ENCODE measurements around the gene SHF.

SHF gene

DNA sequence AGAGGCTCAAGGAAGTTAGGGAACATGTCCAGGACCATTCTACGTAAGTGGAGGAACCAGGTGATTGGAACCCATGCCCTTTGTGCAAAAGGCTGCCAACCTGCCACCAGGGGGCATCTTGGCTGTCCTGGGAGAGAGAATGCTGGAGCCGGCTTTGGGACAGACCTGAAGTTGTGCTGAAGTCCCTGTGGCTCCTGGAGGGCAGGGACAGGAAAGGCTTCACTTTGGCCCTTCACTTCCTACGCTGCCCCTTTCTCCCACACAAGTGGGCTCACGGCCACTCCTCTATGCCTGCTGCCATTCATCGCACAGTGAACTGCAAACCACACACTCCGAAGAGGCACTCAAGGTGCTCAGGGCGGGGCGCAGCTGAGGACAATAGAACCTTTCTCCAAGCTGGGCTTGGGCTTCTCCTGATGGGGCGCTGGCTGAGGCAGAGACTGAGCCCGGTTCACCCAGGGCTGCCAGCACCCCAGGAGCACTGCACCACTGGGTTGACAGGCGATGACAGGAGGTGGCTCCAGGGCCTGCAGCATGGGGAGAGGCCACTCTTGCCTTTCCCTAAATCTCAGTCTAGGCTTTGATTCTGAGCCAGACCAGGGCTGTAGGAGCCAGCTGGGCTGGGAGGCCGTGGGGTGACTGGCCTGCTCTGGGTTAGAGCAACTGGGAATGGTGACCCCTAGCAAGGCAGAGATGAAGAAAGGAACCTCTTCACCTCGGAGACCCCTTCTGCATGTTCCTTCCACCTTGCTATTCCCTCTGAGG, 8.4 kb downstream of the SHF start:
- peak; percentile 39 for DNase-seq
- in situ Hi-C loops (cut with HindIII; ENCODE audit: low pct_ligation_motif_present, low pct_unique_long_range_greater_than_20kb, low sequenced_read_pairs), result no loop called here

DNA sequence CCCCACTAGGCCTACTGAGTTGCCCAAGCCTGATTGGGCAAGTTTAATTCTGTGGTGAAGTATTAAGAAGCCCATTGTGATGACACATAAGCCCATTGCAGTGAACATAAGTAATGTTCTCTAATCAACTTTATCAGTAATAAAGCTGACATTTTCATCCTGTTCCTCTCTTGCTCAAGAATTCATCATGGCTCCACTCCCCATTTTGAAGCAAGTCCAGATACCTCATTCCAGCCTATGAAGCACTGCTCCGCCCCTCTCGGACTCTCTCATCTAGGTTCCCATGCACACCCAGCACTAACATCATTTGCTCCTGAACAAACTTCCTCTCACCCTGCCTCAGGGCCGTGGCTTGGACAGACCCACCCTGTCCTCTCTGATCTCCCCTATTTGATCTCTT, 10.5 kb downstream of the SHF start:
- in situ Hi-C loops (cut with HindIII; ENCODE audit: low pct_ligation_motif_present, low pct_unique_long_range_greater_than_20kb, low sequenced_read_pairs), result no loop called here
- no peak for DNase-seq

DNA sequence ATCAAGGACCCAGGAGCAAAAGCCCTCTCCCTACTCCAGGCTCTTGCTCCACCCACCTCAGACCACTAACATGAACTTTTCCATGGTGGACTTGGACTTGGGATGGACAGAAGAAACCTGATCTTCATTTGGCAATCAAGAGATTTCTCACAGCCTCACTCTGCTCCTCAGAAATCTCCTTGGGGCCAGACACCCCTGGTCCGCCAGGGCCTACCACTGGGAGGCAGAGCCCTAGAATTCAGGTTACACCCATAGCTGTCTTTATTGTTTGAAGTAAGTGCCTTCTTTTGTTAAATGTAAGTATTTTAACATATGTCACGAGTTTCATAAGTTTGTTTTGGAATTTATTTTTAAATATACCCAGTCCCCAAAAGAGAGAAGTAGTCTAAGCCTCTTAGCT, 13.2 kb downstream of the SHF start:
- no peak for DNase-seq
- in situ Hi-C loops (cut with HindIII; ENCODE audit: low pct_ligation_motif_present, low pct_unique_long_range_greater_than_20kb, low sequenced_read_pairs), result no loop called here

DNA sequence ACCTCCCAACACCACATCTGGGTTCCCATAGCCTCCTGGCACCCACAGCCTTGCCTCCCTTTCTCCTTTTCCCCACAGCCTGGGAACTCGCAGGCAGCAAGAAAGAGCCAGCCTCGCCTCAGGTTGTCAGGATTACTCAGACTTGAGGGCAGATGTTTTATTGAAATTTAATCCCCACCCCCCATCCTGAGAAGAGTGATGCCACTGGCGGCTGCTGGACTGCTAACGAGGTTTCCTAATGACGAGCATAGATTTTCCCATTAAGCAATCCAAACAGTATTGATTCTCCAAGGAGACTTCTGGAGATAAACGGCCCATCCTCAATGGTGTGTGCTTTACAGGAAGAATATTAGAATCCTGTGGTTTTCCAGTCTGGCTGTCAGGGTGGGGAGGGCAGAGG, 13.7 kb downstream of the SHF start:
- in situ Hi-C loops (cut with HindIII; ENCODE audit: low pct_ligation_motif_present, low pct_unique_long_range_greater_than_20kb, low sequenced_read_pairs), result no loop called here
- DNase-seq, result no peak

DNA sequence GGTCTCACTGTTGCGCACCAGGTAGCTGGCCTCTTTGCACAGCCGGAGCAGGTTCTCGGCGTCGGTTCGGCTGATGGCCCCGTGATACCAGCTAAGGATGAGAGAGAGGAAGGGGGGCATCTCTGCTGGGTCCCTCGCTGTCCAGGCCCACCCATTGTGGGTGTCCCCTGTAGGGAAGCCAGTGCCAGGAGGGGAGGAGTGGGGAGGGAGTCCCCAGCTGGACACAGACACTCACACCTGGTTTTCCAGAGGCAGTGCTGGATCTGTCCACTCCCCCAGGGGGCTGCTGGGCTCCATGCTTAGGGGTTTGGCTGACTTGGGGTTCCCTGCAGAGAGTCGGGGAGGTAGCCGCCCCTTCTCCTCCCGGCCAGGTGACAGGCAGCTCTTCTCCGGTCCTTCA, 15.9 kb downstream of the SHF start:
- in situ Hi-C loops (cut with HindIII; ENCODE audit: low pct_ligation_motif_present, low pct_unique_long_range_greater_than_20kb, low sequenced_read_pairs), result no loop called here
- no peak for DNase-seq

DNA sequence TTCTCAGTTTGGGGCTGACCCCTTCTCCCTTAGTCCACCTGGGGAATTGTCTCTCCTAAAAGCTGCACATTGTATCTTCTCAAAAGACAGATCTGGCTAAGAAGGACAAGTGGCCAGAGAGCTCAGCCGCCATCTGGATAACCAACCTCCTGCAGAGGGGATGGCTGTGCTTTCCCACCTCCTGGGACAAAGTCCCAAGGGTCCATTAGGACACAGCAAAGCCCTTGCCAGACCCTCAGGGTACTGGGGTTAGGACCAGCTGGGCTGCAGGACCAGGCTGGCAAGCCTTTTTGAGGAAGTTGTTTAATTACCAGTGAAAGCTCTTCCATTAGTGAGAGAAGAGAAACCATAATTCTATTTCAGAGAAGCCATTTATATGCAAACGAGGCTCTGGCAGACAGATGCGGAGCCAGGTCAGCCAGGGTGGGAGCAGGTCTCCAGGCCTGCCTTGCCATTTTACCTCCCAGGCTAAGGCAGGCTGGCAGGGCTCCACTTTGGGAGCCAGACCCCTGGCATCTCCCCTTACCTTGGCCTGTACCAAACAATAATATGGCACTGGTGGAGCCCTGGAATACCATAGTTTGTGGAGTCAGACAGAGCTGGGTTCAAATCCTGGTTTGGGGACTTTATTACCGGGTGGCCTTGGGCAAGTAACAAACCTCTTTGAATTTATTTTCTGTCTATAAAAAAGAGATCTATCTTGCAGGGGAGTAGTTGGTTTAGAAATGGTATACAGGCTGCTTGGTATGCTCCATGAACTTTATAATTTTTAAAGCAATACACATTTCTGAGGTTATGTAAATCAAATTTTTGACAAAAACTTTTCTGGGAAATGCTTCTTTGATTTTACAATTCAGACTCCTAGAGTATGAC, 17.9 kb downstream of the SHF start:
- in situ Hi-C loops (cut with HindIII; ENCODE audit: low pct_ligation_motif_present, low pct_unique_long_range_greater_than_20kb, low sequenced_read_pairs), result no loop called here
- no peak for DNase-seq

DNA sequence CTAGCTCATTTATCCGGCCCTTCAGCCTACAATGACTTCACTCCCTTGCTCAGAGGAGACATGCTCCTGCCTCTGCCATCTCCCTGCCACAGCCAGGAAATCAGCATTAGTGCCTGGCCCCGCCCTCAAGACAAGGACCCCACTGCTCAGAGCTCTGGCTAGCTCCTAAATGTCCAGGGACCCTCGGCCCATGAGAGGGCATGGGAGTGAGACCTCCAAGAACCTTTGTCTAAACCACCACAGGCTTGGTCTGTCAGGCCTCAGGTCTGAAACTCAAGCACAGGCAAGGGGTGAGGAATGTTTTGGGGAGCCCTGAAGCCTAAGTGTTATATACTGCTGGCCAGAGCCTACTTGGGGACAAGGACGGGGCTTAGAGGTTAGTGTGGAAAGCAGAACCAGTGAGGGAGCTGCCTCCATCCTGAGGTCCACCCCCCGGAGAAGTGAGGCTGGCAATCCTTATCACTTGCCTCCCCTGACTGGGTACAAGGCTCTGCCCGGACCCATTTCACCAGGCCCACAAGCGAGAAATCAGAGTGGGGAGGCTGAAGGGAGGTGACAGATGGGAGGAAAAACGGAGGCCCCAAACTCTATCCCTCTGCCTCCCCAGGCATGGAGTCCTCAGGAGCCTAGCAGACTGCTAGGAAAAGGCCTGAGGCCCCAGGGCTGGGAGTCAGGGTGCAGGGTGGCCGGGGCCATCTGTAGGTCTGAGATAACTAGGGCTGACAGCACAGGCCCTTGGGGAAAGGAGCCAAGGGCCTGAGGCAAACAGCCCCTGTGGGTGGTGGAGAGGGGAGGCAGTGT, 18.8 kb downstream of the SHF start:
- no peak for DNase-seq
- in situ Hi-C loops (cut with HindIII; ENCODE audit: low pct_ligation_motif_present, low pct_unique_long_range_greater_than_20kb, low sequenced_read_pairs), result no loop called here

DNA sequence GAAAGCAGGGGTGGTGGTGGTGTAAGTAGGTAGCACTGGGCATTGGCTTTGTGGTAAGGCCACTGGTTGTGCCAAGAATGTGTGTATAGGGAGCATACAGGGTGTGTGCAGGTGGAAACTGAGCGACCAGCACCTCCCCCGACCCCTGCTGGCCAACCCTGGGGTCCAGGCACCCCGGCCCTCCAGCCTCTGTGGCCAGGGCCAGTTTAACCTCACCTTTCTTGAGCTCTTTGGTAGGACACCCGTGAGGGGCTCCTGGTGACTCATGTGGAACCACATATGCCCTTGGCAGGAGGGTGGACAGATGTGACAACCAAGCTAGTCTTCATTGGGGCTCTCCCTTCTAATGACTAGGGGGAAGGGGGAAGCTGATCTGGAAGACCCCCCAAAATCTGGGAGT, 19.5 kb downstream of the SHF start:
- in situ Hi-C loops (cut with HindIII; ENCODE audit: low pct_ligation_motif_present, low pct_unique_long_range_greater_than_20kb, low sequenced_read_pairs), result no loop called here
- no peak for DNase-seq

DNA sequence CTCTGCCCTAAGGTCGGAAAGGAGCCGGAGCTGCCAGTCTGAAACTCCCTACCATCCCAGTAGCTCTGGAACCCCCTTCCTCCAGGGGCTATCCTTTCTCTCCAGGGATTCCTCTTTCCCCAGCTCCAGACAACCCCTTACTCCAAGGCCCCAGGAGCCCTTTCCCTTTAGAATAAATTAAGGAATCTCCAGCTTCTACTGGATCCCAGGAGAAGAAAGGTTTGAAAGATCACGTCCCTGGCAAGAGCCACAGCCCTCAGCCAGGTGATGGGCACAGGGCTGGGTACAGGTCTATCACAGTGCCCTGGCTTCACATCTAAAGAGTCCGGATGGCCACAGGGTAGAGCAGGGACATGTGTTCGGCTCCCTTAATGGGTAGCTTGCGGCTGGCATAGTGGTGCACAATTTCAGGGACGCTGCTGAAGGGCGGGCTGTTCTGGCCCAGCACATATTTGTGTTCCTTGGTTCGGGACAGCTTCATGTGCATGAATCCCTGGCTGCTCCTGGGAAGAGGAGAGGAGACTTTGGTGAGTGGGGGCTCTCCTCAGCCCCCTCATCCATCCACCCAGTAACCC, 20.0 kb downstream of the SHF start:
- DNase-seq, result no peak
- in situ Hi-C loops (cut with HindIII; ENCODE audit: low pct_ligation_motif_present, low pct_unique_long_range_greater_than_20kb, low sequenced_read_pairs), result no loop called here

DNA sequence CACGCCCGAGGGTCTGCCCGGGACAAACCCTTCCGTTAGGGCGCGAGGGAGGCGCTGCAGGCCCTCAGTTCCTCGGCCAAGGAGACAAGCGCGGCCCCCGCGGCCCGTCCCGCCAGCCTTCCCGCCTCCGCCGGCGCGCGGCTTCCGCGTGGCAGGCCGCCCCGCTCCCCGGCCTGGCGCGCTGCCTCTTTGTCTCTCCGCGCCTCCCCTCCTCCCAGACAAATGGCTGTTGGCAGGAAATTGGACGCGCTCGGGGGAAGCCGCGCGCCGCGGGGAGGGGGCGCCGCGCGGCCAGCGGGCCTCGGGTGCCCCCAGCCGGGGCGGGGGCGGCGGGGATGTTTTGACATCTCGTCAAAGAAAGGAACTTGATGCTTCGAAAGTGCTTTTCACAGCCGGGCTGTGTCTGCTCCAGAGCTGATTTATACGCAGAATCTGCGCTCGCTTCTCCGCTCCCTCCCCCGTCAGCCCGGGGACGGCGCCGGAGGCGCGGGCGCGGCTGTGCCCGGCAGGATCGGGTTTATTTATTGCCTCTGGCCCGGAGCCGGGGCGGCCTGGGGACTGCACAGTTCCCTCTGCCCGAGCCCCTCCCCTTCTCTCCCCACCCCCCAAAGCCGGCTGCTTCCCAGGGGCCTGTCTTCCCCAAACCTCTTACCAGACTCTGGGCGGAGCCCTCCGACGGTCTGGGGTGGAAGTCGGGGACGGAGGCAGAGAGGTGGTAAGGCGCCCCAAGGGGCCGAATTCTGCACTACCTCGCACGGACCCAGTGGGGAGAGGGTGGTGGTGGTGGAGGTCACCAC, 20.7 kb downstream of the SHF start:
- DNase-seq, result peak; percentile 87
- in situ Hi-C loops (cut with HindIII; ENCODE audit: low pct_ligation_motif_present, low pct_unique_long_range_greater_than_20kb, low sequenced_read_pairs), result no loop called here

DNA sequence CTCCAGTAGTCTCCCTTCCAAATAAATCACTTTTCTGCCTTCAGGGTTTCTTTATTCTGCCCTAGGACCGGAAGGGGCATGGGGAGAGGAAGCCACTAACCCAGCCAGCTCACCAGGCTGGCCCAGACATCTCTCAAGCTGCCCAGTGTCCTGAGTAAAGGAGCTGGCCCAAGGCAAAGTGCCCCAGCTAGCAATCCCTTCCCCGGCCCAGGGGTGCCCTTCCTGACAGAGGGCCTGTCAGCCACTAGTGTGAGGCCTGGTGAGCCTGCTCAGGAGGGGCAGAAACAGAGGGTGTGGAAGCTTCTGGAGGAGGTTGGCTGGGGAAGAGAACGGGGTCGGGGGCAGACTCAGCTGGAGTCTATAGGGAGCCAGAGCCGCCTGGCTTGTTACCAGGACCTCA, 22.2 kb downstream of the SHF start:
- no peak for DNase-seq
- in situ Hi-C loops (cut with HindIII; ENCODE audit: low pct_ligation_motif_present, low pct_unique_long_range_greater_than_20kb, low sequenced_read_pairs), result no loop called here

DNA sequence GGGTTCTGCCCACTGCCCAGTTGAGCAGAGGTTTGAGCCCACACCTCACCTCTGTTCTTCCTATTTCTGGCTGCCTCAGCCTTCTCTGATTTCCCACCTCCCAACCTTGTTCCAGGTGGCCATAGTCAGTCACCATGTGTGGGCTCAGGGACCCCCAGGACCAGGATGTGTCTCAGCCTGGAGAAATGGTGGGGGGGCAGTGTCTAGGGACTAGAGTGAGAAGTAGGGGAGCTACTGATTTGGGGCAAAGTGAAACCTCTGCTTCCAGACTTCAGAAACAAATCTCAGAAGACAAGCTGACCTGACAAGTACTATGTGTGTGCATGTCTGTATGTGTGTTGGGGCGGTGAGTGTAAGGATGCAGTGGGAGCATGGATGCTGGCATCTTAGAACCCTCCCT, 22.9 kb downstream of the SHF start:
- in situ Hi-C loops (cut with HindIII; ENCODE audit: low pct_ligation_motif_present, low pct_unique_long_range_greater_than_20kb, low sequenced_read_pairs), result no loop called here
- DNase-seq, result no peak

DNA sequence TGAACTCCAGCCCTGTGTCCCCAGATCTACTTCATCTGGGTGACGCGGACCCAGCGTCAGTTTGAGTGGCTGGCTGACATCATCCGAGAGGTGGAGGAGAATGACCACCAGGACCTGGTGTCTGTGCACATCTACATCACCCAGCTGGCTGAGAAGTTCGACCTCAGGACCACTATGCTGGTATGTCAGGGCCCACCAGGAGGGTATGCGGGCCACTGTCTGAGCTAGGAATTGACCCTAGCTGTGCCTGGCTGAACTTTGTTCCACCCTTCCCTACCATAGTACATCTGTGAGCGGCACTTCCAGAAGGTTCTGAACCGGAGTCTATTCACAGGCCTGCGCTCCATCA, 24.3 kb downstream of the SHF start:
- DNase-seq, result no peak
- in situ Hi-C loops (cut with HindIII; ENCODE audit: low pct_ligation_motif_present, low pct_unique_long_range_greater_than_20kb, low sequenced_read_pairs), result no loop called here

DNA sequence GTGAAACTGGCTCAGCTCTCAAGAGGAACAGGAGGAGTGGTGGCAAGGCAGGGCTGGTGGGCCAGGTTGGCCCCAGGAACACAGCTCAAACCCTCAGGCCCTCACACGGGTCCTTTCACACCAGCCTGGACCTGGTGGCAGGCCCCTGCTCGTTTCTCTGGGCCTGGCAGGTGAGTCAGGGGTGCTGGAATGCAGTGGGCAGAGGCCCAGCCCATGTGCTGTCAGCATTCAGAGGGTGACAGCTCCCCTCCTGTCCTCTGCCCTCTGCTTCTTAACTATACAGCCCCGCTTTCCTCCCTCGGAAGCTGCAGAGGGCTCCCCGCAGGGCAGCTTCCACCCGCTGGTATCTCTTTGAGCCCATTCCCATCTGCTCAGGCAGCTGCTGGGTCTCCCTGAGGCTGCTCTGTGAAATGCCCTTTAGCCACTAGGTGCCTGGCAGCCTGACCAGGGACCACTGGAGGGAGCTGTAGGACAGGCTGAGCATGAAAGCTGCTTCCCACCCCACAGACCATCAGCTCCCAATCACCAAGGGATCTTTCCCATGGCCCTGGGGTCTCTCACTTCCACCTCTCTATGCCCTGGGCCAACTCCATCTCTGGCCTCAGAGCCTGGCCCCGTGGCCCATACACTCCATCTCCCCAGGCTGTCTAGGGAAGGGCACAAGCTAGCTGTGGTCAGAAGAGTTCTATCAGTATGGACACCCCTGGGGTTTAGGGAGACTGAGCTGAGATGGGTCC, 24.8 kb downstream of the SHF start:
- DNase-seq, result peak; percentile 79
- in situ Hi-C loops (cut with HindIII; ENCODE audit: low pct_ligation_motif_present, low pct_unique_long_range_greater_than_20kb, low sequenced_read_pairs), result no loop called here

DNA sequence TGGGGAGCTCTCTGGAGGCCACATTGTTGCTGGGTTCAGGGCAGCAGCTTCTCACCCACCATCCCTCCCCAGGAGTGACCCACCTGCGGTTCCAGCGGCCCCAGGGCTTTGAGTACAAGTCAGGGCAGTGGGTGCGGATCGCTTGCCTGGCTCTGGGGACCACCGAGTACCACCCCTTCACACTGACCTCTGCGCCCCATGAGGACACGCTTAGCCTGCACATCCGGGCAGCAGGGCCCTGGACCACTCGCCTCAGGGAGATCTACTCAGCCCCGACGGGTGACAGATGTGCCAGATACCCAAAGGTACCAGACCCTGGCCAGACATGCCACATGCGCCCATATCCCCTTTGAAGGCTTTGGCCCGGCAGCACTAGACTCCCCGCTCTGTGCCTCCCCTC, 26.1 kb downstream of the SHF start:
- in situ Hi-C loops (cut with HindIII; ENCODE audit: low pct_ligation_motif_present, low pct_unique_long_range_greater_than_20kb, low sequenced_read_pairs), result no loop called here
- DNase-seq, result no peak

DNA sequence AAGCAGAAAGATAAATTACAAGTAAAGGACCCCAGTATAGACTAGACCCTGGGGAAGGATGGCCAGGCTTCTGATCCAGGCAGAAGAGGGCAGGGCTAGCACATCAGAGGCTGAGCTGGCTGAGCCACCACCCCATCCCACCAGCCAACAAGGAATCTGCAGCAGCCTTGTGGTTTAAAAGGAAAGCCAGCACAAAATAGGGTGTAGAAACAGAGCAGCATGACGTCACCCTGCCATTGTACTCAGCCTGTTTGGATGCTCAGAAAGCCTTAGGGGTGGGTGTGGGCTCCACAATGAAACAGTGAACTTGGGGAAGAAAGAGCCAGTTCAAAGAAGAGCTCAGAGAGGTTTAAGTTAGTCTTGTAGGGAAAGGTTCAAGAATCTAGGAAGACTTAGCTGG, 29.8 kb downstream of the SHF start:
- in situ Hi-C loops (cut with HindIII; ENCODE audit: low pct_ligation_motif_present, low pct_unique_long_range_greater_than_20kb, low sequenced_read_pairs), result no loop called here
- no peak for DNase-seq

DNA sequence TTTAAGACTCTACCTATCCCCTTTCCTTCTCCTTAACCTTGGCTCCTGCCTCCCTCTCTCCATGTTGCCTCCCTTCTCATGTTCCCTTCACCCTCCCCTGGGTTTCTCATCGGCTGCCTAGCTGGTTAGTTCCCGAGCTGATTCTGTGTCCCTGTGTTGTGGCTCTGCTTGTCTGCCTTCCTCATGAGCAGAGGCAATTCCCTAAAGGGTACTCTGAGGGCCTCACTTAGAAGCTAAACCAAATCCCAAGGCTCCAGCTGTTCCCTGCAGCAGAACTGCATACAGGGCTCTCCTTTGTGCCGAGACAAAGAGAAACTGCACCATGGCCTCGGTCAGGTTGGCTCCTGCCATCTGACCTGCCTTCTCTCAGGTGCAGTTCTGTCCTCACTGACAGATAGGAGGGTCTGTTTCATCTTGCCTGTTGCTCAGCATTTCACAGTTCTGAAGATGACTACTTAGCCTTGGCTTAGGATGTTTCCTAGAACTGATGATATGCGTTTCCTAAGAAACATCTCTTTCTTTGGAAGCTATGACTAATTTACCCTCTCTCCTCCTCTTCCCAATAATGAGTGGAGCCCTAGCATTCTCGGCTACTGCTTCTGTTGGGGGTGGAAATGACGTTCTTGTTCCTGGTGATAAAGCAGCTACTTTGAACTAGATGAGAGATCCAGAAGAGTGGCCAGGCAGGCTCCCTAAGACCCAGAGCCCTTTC, 30.9 kb downstream of the SHF start:
- no peak for DNase-seq
- in situ Hi-C loops (cut with HindIII; ENCODE audit: low pct_ligation_motif_present, low pct_unique_long_range_greater_than_20kb, low sequenced_read_pairs), result no loop called here
